Dendritic cell treated with granulocyte-macrophage colony-stimulating factor and Interleukin-4, amounts not matched to agents 40 ng/mL and 50 ng/mL, for 4 days (primary cell): Measurements from ENCODE around the gene NRARP.
A peak's percentile ranks its signal among the peaks of the same experiment; 100 is the strongest.
"Not testable (repeated sequence)": the region's sequence is repeated elsewhere in the genome, so short reads cannot be mapped to it uniquely, and the experiment has no call there.

ENCODE experiments used
- H3K27ac Mint-ChIP-seq: one replicate; pipeline ENCODE4 v1.8.0; 2022; ENCODE audit warnings: mild to moderate bottlenecking, mixed read lengths
- H3K27me3 Mint-ChIP-seq: one replicate; pipeline ENCODE4 v1.8.0; 2022; ENCODE audit warnings: mild to moderate bottlenecking, mixed read lengths
- H3K36me3 Mint-ChIP-seq: one replicate; pipeline ENCODE4 v1.8.0; 2022; ENCODE audit warnings: low read depth, mixed read lengths
- H3K4me1 Mint-ChIP-seq: one replicate; pipeline ENCODE4 v1.8.0; 2022; ENCODE audit warnings: low read depth, mixed read lengths
- H3K4me3 Mint-ChIP-seq: one replicate; pipeline ENCODE4 v1.8.0; 2022; ENCODE audit warnings: mild to moderate bottlenecking, moderate library complexity, mixed read lengths
- H3K9me3 Mint-ChIP-seq: one replicate; pipeline ENCODE4 v1.8.0; 2022; ENCODE audit warnings: mixed read lengths
- intact Hi-C: fragments of 100-400 bp; cut with micrococcal nuclease; formaldehyde crosslinking; loops from one replicate; pipeline ENCODE4 v1.15.0; 2022

Gene NRARP, protein sequence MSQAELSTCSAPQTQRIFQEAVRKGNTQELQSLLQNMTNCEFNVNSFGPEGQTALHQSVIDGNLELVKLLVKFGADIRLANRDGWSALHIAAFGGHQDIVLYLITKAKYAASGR

GRCh38 chr9:137302118-137302448 lies at the start of gene NRARP:
Gene NRARP (minus strand): TSS chr9:137302271. CDS start chr9:137301928, 343 bp downstream.
- no peaks in the 10 kb centered on the region for H3K36me3 Mint-ChIP-seq
- no peaks in the 10 kb centered on the region for H3K9me3 Mint-ChIP-seq
- intact Hi-C loops = no loop called here
- H3K4me1 Mint-ChIP-seq = peaks cover 39% of the 10 kb centered on the region
- H3K4me3 Mint-ChIP-seq = peak within 1 kb of the TSS; percentile 66
- H3K27me3 Mint-ChIP-seq = peaks cover 68% of the 10 kb centered on the region
- H3K27ac Mint-ChIP-seq = peak within 1 kb of the TSS; percentile 63

DNA sequence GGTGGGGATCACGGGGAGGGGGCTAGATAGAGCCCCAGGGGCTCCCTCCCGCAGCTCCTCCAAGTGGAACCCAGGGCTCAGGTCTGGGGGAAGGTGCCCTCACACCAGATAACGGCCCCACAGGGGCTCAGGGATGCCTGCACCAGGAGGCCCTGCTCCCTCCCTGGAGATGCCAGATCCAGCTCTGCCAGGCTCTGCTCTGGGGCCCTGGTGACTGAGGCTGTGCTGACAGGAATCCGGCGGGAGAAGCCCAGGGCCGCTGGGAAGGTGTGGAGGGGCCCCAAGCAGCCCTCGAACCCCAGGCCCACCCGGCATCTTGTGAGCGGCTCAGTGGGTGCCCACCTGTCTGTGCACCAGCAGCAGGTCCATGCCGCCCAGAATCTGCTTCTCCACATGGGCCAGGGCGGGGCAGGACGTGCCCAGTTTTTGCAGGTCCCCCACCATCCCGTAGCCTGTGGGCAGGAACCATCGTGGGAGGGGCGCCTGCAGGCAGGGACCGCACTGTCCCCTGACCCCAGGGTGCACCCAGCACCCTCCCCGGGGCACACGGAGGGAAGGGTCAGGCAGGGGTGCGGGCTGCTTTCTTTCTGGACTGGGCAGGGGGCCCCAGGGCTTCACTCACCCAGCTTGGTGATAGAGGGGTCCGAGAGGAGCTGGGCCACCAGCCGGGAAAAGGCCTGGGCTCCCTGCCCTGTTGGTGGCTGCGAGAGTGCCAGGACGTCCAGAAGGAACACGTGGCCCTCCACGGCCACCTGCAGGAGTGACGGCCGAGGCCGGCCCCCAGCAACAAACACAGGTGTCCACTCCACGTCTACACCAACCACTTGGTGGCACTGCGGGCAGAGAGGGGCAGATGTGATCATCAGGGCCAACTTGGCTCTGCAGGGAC lies 48.9 kb upstream of the NRARP start:
- Mint-ChIP-seq H3K36me3 (no peaks in the 10 kb centered on the region), H3K4me3 (no peak overlapping the region), H3K9me3 (peaks cover 16% of the 10 kb centered on the region), H3K27ac (no peak overlapping the region), H3K4me1 (no peaks in the 10 kb centered on the region), H3K27me3 (no peaks in the 10 kb centered on the region)
- intact Hi-C loops = loop anchor here (10.0 kb wide), 1 partner anchor 364 kb away; no protein-coding TSS in a partner anchor

GRCh38 chr9:137349471-137350033 lies 47.5 kb upstream of the NRARP start:
- Mint-ChIP-seq H3K9me3 (peaks cover 17% of the 10 kb centered on the region), H3K4me3 (no peak overlapping the region), H3K4me1 (no peaks in the 10 kb centered on the region), H3K27me3 (peaks cover 1% of the 10 kb centered on the region), H3K36me3 (no peaks in the 10 kb centered on the region), H3K27ac (no peak overlapping the region)
- intact Hi-C loops = loop anchor here (10.0 kb wide), 1 partner anchor 365 kb away; no protein-coding TSS in a partner anchor

DNA sequence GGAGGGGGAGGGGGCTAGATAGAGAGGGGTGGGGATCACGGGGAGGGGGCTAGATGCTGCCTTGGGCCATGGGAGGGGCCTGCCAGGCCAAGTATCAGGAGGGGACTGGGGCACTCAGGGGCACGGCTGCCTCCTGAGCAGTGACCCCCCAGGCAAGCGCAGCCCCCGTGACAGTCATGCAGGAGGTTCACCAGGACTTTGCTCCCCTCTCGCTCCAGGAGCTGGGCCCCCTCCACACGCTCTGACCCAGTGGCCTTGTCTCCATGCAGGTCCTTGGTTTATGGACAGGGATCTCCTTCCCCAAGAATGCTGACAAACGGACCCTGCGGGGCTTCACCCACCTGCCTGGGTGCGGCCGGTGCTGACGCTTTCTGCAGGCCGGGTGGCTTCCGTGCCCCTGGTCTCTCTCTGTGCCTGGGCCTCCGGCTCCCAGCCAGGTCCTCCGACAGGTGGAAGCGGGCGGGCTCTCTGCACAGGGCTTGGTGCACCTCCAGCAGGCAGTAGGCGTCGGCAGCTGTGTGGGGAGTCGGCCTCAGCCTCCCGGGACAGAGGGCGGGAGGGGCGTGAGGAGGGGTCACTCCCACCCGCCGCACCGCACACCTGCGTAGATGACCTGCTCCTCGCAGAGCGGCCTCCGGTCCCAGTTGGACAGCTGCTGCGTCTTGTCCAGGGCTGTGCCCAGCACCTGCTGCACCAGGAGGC lies 46.8 kb upstream of the NRARP start:
- Mint-ChIP-seq H3K36me3 (no peaks in the 10 kb centered on the region), H3K4me3 (no peak overlapping the region), H3K9me3 (peaks cover 17% of the 10 kb centered on the region), H3K27ac (no peak overlapping the region), H3K4me1 (no peaks in the 10 kb centered on the region), H3K27me3 (peaks cover 1% of the 10 kb centered on the region)
- intact Hi-C loops = no loop called here

- H3K27me3 Mint-ChIP-seq = peaks cover 1% of the 10 kb centered on the region
- H3K27ac Mint-ChIP-seq = no peak overlapping the region
- no peaks in the 10 kb centered on the region for H3K36me3 Mint-ChIP-seq
- intact Hi-C loops = no loop called here
- no peaks in the 10 kb centered on the region for H3K4me1 Mint-ChIP-seq
- no peak overlapping the region for H3K4me3 Mint-ChIP-seq
- H3K9me3 Mint-ChIP-seq = peaks cover 17% of the 10 kb centered on the region
These were observed 45.9 kb upstream of the NRARP start for GRCh38 chr9:137347928-137348327.

DNA sequence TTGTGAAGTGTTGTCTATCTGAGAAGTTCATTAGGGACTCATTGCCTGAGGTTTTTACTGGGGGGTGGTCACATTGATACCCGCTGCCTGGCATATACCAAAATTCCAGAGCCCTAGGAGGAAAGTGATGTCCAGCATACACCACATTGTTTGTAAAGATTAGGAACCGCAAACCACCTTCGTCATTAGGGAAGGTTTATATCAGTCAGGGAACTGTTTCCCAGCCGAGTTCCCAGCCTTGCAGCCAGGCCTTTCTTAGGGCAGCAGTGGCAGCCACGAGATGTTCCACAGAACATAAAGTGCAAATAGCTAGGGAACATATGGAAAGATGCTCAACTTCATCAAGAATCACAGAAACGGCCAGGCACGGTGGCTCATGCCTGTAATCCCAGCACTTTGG lies 40.4 kb upstream of the NRARP start:
- intact Hi-C loops = no loop called here
- no peaks in the 10 kb centered on the region for H3K36me3 Mint-ChIP-seq

GRCh38 chr9:137341227-137341626 lies 39.2 kb upstream of the NRARP start:
- intact Hi-C loops = no loop called here
- Mint-ChIP-seq H3K4me1 (no peaks in the 10 kb centered on the region), H3K27ac (no peak overlapping the region), H3K4me3 (no peak overlapping the region), H3K36me3 (no peaks in the 10 kb centered on the region), H3K9me3 (peaks cover 14% of the 10 kb centered on the region), H3K27me3 (peaks cover 15% of the 10 kb centered on the region)

More for the DNA sequence above, 40.4 kb upstream of the NRARP start:
- peaks cover 16% of the 10 kb centered on the region for H3K9me3 Mint-ChIP-seq
- no peaks in the 10 kb centered on the region for H3K4me1 Mint-ChIP-seq
- peaks cover 12% of the 10 kb centered on the region for H3K27me3 Mint-ChIP-seq
- no peak overlapping the region for H3K27ac Mint-ChIP-seq
- H3K4me3 Mint-ChIP-seq = no peak overlapping the region

DNA sequence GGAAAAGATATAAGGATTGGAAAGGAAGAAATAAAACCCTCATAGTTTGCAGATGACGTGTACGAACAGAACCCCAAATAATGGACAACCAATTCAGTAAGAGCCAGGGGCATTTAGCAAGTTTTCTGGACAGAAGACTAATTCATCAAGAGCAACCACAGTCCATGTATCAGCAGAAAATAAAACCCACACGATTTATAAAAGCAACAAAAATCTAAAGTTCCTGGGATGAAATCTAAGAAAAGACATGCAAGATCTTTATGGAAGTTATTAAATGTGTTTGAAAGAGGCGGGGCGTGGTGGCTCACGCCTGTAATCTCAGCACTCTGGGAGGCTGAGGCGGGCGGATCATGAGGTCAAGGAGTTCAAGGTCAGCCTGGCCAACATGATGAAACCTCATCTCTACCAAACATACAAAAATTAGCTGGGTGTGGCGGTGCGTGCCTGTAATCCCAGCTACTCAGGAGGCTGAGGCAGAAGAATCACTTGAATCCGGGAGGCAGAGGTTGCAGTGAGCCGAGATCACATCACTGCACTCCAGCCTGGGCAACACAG lies 37.9 kb upstream of the NRARP start:
- H3K4me1 Mint-ChIP-seq = not testable (repeated sequence)

DNA sequence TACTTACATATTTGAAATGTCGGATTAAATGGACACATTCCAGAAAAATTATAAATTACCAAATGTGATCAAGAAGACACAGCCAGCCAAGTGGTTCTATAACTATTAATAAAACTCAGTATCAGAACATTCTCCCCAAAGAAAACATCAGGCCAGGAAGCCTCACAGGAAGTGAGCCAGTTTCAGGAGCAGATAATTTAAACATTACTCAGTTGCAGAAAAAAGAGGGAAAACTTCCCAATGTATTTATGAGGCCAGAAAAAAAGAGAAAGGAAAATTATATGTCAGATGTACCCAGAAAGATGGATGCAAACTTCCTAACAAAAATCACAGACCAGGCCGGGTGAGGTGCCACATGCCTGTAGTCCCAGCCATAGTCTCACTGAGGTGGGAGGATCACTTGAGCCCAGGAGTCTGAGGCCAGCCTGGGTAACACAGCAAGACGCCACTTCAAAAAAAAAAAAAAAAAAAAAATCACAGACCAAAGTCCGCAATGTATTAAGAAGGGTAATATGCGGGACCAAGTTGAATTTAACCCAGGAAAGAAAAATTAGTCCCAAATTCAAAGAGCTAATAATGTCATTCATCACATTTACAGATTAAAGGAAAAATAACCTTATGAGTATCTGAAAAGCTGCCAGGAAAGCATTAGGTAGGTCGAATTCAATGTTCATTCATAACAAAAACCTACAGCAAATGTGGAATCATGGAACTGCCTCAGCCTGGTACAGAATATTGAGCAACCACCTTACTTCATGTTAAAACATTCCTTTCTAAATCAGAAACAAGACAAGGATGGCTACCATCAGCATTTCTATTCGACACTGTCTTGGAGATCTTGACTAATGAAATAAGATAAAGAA lies 37.2 kb upstream of the NRARP start:
- Mint-ChIP-seq H3K9me3 (peaks cover 11% of the 10 kb centered on the region), H3K36me3 (no peaks in the 10 kb centered on the region), H3K4me1 (no peaks in the 10 kb centered on the region), H3K27me3 (peaks cover 16% of the 10 kb centered on the region), H3K4me3 (no peak overlapping the region), H3K27ac (no peak overlapping the region)
- intact Hi-C loops = no loop called here

More for the DNA sequence above, 37.9 kb upstream of the NRARP start:
- intact Hi-C loops, H3K27ac Mint-ChIP-seq, H3K36me3 Mint-ChIP-seq, H3K4me3 Mint-ChIP-seq: not testable (repeated sequence)
- peaks cover 11% of the 10 kb centered on the region for H3K9me3 Mint-ChIP-seq
- H3K27me3 Mint-ChIP-seq = peaks cover 16% of the 10 kb centered on the region

DNA sequence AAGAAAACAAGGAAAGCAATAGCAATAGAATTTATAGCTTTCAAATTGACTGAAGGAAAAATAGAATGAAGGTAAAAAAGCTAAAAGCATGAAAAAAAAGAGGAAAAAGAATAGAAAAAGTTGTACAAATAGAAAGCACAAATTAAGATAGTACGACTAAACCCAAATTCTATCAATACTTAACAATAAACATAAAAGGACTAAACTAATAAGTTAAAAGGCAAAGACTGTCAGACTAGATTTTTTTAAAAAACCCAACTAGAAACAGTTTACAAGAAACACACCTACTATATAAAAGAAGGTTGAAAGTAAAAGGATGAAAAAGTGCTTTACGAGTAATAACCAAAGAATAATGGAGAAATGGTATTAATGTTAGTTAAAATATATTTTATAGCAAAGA lies 34.7 kb upstream of the NRARP start:
- Mint-ChIP-seq H3K4me3 (no peak overlapping the region), H3K36me3 (no peaks in the 10 kb centered on the region), H3K27ac (no peak overlapping the region), H3K9me3 (peaks cover 11% of the 10 kb centered on the region), H3K27me3 (peaks cover 20% of the 10 kb centered on the region), H3K4me1 (no peaks in the 10 kb centered on the region)
- intact Hi-C loops = no loop called here

- Mint-ChIP-seq H3K4me1 (no peaks in the 10 kb centered on the region), H3K27ac (no peak overlapping the region), H3K27me3 (peaks cover 30% of the 10 kb centered on the region), H3K9me3 (peaks cover 11% of the 10 kb centered on the region), H3K4me3 (no peak overlapping the region), H3K36me3 (no peaks in the 10 kb centered on the region)
- intact Hi-C loops = no loop called here
These were observed 31.1 kb upstream of the NRARP start for GRCh38 chr9:137333016-137333671.

DNA sequence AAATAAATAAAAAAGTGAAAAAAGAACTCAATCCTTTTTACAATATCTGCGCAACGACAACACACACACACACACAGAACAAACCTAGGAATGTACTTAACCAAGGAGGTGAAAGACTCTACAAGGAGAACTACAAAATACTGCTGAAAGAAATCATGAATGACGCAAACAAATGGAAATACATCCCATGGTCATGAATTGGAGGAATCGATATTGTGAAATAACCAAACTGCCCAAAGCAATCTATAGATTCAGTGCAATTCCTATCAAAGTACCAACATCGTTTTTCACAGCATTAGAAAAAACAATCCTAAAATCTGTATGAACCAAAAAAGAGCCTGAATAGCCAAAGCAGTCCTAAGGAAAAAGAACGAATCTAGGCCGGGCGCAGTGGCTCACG lies 29.9 kb upstream of the NRARP start:
- Mint-ChIP-seq H3K36me3 (no peaks in the 10 kb centered on the region), H3K27me3 (peaks cover 28% of the 10 kb centered on the region), H3K4me3 (no peak overlapping the region), H3K9me3 (peaks cover 8% of the 10 kb centered on the region), H3K4me1 (peaks cover 6% of the 10 kb centered on the region), H3K27ac (no peak overlapping the region)
- intact Hi-C loops = no loop called here

- Mint-ChIP-seq H3K4me3 (no peak overlapping the region), H3K27ac (no peak overlapping the region), H3K27me3 (peaks cover 24% of the 10 kb centered on the region), H3K9me3 (no peaks in the 10 kb centered on the region), H3K36me3 (no peaks in the 10 kb centered on the region), H3K4me1 (peaks cover 18% of the 10 kb centered on the region)
- intact Hi-C loops = no loop called here
These were observed 28.6 kb upstream of the NRARP start for GRCh38 chr9:137330689-137331088.
